ENCODE results near the gene BEND5.
A peak's percentile ranks its signal among the peaks of the same experiment; 100 is the strongest.

BEND5 gene

GRCh38 chr1:48725341-48726046, 51.2 kb downstream of the BEND5 start:
- DNase-seq (ENCODE audit: low read depth in 1 of 2, low spot score in 1 of 2) = no peak

- no peak for DNase-seq (ENCODE audit: low read depth in 1 of 2, low spot score in 1 of 2)
Measured at GRCh38 chr1:48720929-48721328, 55.8 kb downstream of the BEND5 start.

DNA sequence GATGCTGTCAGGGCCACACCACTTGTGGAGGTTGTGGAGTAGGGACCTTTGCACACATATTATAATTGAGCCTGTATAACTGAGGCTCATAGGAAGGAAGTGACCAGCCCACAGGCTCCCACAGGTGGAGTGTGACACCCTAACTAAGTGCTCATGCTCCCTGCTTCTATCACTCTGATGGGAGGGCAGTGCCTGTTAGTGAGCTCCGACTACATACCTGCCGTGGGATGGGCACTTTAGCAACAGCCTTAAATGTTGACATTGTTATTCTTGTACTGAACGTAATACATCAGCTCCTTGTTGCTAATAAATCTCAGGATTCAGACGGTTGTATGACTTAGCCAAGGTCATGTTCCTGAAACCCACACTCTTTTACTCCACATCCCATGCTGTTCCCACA, 58.0 kb downstream of the BEND5 start:
- DNase-seq (ENCODE audit: low read depth in 1 of 2, low spot score in 1 of 2) = no peak

GRCh38 chr1:48718116-48718630, 58.5 kb downstream of the BEND5 start:
- no peak for DNase-seq (ENCODE audit: low read depth in 1 of 2, low spot score in 1 of 2)

DNA sequence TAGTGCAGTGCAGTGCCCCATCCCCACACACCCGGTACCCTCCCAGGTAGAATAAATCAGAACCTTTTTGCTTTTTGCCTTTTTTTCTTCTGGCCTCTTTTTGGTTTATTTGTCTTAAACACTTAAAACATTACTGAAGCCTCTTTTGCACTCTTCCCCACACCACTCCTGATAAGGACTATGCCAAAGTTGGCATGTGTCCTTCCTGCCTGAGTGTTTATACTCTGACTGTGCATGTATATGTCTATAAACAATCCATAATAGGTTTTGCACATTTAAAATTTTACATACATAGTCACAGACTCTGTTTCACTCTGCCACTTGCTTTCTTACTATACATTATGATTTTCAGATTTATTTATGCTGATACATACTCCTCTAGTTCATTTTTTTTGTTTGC, 59.6 kb downstream of the BEND5 start:
- no peak for DNase-seq (ENCODE audit: low read depth in 1 of 2, low spot score in 1 of 2)

DNA sequence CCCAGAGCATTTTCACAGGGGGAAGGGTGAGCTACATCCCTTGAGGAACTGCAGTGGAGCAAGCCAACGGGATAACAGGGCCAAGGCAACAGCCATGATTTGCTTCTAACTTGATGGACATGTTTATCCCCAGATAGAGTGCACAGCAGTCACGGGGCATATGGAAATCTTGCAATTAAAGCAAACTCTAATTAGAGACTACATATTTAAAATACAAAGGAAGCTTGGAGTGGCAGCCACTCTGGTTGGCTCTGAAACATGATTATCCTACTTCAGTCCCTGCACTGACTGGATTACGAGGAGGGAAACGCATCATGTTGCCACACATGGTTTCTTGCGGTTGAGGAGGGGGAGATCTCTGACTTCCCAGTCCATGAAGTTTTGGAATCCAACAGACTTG, 60.8 kb downstream of the BEND5 start:
- no peak for DNase-seq (ENCODE audit: low read depth in 1 of 2, low spot score in 1 of 2)

- no peak for DNase-seq (ENCODE audit: low read depth in 1 of 2, low spot score in 1 of 2)
Measured at GRCh38 chr1:48710915-48711314, 65.8 kb downstream of the BEND5 start.

DNA sequence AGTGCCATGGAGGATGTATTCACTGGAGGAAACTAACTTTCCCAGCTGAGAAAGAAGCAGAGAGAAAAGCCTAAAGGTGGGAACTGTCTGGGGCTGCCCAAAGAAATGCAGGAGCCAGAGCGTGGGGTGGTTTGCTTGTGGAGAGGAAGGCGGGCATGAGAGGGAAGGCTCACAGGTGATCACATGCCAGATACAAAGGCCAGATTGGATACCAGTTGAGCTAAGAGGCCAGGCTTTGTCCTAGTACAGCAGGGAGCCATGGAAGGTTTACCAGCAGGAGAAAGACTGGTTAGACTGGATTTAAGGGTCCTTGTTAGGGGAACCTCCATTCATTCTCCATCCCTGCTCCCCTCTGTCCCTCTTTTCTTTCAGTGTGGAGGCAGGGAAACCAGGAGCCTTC, 66.4 kb downstream of the BEND5 start:
- DNase-seq (ENCODE audit: low read depth in 1 of 2, low spot score in 1 of 2) = no peak

- no peak for DNase-seq (ENCODE audit: low read depth in 1 of 2, low spot score in 1 of 2)
Measured at GRCh38 chr1:48704736-48705135, 72.0 kb downstream of the BEND5 start.

GRCh38 chr1:48701445-48701844, 75.2 kb downstream of the BEND5 start:
- DNase-seq (ENCODE audit: low read depth in 1 of 2, low spot score in 1 of 2) = no peak

DNA sequence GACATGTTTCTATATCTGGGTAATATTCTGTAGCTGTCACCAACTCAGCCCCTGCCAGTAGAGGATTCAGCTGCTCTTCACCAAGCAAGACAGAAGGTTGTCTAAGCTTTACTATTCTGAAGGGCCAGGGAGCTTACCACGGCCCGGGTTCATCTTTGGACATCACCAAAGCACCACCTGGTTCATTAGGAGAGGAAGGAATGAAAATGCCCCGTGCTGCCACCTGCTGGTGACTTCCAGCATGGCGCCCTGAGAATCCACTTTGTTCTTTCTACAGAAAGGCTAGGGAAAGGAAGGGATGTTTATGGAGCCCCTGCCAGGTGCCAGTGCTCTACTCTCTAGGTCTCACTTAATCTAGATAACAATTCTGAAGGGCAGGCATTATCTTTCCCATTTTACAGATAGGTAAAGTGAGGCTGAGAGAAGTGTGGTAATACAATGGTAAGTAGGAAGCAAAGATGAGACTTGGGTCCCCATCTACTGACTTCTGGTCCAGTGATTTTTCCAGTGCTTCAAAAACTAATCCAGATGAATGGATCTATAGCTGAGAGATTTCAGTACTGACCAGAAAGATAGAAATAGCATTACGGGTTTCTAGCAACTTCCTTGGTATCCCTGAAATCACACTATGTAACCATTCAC, 79.5 kb downstream of the BEND5 start:
- peak; percentile 19 to 37 for DNase-seq (ENCODE audit: low read depth in 1 of 2, low spot score in 1 of 2)

DNA sequence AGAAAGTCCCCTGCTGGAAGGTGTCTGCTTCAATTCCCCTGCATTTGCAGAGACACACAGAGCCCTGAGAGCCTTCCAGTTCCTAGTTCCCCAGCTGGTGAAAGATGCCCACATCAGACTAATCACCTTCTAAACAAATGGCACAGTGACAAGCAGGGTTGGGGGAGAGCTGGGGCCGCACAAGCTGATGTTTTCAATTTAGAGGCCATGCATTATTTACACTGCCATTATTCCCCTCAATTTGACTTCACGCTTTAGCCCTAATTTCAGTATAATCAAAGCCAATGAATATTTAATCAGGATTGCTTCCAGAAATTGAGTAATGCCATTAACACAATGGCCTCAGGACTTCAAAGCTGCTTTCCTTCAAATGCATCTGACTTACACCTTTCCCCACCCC, 81.5 kb downstream of the BEND5 start:
- DNase-seq (ENCODE audit: low read depth in 1 of 2, low spot score in 1 of 2) = no peak

GRCh38 chr1:48693674-48694320, 82.9 kb downstream of the BEND5 start:
- no peak for DNase-seq (ENCODE audit: low read depth in 1 of 2, low spot score in 1 of 2)

GRCh38 chr1:48693180-48693579, 83.5 kb downstream of the BEND5 start:
- no peak for DNase-seq (ENCODE audit: low read depth in 1 of 2, low spot score in 1 of 2)

DNA sequence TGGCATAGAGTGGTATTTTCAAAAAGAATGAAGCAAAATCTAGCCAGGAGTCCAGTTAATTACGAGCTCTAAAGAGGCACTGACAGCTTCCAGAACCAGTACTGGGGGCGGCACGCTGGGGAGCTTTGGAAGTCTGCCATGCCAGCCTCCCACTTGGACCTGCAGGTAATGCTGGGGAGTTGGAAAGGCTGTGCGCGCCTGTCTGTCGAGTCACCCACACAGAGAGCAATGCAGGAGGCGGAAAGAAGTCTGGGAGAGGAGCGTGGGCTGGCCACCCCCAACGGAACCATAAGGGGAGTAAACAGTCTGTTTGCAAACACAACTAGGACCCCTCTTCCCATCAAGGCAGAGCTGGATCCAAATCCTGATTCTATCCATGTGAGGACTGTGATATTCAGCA, 84.5 kb downstream of the BEND5 start:
- no peak for DNase-seq (ENCODE audit: low read depth in 1 of 2, low spot score in 1 of 2)

GRCh38 chr1:48691429-48692001, 85.2 kb downstream of the BEND5 start:
- DNase-seq (ENCODE audit: low read depth in 1 of 2, low spot score in 1 of 2) = no peak

- no peak for DNase-seq (ENCODE audit: low read depth in 1 of 2, low spot score in 1 of 2)
Measured at GRCh38 chr1:48688102-48688760, 88.5 kb downstream of the BEND5 start.

DNA sequence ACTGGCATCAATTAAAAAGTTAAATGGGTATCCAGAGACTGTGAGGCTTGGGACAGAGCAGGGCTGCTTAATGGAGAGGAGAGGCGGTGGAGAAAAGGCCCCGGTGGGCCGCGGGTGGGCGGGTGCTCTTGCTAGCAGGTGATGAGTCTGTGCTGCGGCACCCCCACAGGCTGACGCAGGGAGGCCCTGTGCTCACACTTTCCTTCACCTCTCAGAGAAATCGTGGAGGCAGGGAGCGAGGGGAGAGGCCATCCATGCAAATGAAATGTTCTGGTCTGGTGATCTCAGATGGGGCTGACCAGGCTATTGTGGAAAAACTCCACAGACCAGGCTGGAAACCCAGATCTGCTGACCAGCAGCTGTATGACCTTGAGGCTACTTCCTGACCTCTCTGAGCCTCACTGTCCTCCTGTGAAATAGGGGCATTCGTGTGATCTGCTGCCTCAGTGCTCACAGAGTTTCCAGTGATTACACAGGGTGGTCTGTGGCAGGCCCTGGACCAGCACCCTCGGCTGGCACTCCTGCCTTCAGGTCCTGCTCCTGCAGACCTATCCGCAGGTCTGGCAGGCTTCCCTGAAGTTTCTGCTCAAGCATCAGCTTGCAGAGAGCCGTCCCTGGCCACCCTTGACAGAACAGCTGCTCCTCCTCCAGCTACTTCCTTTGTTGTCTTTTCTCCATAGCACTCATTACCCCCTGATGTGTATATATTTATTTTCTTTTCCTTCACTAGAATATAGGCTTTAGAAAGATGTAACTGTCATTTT, 89.2 kb downstream of the BEND5 start:
- no peak for DNase-seq (ENCODE audit: low read depth in 1 of 2, low spot score in 1 of 2)

DNA sequence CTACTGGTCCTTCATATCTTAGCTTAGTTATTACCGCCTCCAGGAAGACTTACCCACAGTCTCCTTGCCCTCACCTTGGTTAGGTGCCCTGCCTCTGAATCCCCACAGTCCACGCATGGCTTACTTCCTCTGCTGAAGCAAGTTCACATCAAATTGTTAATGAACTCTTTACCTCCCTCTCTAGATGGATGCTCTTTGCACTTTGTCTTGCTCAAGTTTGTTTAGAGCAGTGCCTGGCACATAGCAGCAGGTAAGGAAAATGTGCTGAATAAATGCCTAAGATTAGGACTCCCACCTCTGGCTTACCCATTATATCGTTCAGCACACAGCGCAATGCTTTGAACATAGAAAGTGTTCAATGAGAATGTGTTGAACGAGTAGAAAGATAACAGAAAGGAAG, 90.5 kb downstream of the BEND5 start:
- DNase-seq (ENCODE audit: low read depth in 1 of 2, low spot score in 1 of 2) = no peak

GRCh38 chr1:48684381-48684780, 92.3 kb downstream of the BEND5 start:
- no peak for DNase-seq (ENCODE audit: low read depth in 1 of 2, low spot score in 1 of 2)

DNA sequence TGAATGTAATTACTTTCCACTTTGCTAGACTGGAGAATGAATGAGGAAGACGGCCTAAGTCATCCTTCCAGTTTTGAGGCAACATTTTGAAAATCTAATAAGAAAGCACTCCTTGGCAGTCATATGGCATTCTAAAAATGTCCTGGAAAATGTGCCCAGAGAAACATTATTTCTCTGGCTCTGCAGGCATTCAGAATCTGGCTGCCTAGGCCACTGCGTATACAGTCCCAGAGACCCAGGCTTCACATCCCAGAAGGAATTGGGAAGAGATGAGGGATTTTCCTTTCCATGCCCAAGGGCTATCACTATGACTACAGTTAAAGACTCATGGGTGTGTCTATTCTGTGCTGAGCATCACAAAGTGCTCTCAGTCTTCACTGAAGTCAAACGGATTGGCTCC, 92.9 kb downstream of the BEND5 start:
- DNase-seq (ENCODE audit: low read depth in 1 of 2, low spot score in 1 of 2) = no peak
